ENCODE measurements around the gene ISCU. TPM values are rescaled to one million over a fixed set of nuclear protein-coding genes. Genes with fewer than 3 reads are reported as not detected.

ISCU gene
- total and polyA plus RNA-seq, 2 of the 8 experiments (the other 6 are each of a cell fraction or from before 2014, with no cell fraction given) = 72.1 to 78.1 TPM

DNA sequence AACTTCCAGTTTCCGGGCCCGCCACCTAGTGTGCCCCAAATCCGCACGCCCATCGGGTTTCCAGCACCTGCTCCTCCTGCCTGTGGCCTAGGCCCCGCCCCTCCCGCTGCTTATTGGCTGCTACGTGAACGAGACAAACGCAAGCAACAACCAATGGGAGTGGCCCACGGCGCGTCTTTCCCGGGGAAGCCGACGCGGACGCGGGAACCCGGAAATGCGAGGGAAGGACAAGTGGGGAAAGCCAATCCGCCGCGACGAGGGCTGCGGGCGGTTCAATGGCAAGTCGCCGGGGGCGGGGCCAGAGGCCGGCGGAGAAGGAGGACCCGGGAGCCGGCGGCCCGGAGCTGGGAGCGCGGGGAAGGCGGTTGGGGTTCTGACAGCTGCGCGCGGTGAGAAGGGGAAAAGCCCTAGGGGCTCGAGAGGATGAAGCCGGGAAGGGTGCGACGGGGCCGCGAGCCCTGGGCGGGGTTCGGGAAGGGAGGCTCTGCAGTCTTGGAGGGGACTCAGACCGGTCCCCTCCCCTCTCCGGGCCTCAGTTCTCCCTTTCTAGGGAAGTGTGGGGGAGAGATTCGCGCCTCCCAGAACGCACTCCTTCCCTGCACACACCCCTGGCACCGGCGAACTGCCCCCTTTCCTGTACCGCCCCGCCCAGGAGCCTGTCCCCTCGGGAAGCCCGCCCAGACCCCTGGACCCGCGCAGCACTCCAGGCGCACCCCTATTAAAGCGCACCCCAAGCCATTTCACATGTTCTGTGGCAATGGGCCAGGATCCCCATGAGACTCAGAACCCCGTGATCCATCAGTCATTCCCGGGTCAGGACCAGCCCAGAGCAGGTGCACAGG is 47.2 kb upstream of the ISCU start, which contains the start of gene FICD (continued):
- TF ChIP-seq CBX8 (IDR thresholded peaks at IDR 0.05; ENCODE audit: borderline replicate concordance, low read depth, low read length) = no peak
- TF ChIP-seq SRF (IDR thresholded peaks at IDR 0.05; ENCODE audit: low read depth, low read length) = no peak
- no peak for TF ChIP-seq EZH2 (IDR thresholded peaks at IDR 0.05; ENCODE audit: low read depth, low read length, severe bottlenecking)
- no peak for TF ChIP-seq KDM1A (IDR thresholded peaks at IDR 0.05; ENCODE audit: borderline replicate concordance, low read length)
- no peak for TF ChIP-seq FOSL1 (IDR thresholded peaks at IDR 0.05; ENCODE audit: insufficient read depth, low read depth, low read length)
- TF ChIP-seq SP2 (IDR thresholded peaks at IDR 0.05; ENCODE audit: low read length) = peak; percentile 70
- no peak for TF ChIP-seq MAFK (IDR thresholded peaks at IDR 0.05; ENCODE audit: low read depth, low read length)
- no peak for TF ChIP-seq BRCA1 (IDR thresholded peaks at IDR 0.05; ENCODE audit: low read depth, low read length)
- peak; percentile 8; the same call in 1 of the 2 replicates for TF ChIP-seq TBP (IDR thresholded peaks at IDR 0.05; ENCODE audit: low read depth, low read length)
- no peak for TF ChIP-seq RXRA (IDR thresholded peaks at IDR 0.05; ENCODE audit: insufficient read depth, low read depth, low read length)
- no peak for TF ChIP-seq SIX5 (IDR thresholded peaks at IDR 0.05; ENCODE audit: low read depth, low read length)
- peak; percentile 86 for TF ChIP-seq CHD2 (IDR thresholded peaks at IDR 0.05; ENCODE audit: low read length)
- peak; percentile 89 for TF ChIP-seq CREB1 (IDR thresholded peaks at IDR 0.05)
- no peak for TF ChIP-seq JUN (IDR thresholded peaks at IDR 0.05; ENCODE audit: low read depth, low read length)
- TF ChIP-seq TAF7 (optimal IDR thresholded peaks at IDR 0.05; ENCODE audit: borderline replicate concordance, low read depth, low read length) = no peak
- TF ChIP-seq, protein P1, sequence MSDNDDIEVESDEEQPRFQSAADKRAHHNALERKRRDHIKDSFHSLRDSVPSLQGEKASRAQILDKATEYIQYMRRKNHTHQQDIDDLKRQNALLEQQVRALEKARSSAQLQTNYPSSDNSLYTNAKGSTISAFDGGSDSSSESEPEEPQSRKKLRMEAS (IDR thresholded peaks at IDR 0.05) = peak; percentile 88
- TF ChIP-seq, protein P2, sequence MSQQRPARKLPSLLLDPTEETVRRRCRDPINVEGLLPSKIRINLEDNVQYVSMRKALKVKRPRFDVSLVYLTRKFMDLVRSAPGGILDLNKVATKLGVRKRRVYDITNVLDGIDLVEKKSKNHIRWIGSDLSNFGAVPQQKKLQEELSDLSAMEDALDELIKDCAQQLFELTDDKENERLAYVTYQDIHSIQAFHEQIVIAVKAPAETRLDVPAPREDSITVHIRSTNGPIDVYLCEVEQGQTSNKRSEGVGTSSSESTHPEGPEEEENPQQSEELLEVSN (IDR thresholded peaks at IDR 0.05) = peak; percentile 89
- no peak for TF ChIP-seq POU5F1 (IDR thresholded peaks at IDR 0.05; ENCODE audit: low read depth, low read length)

Data from H1 (cell line).